GM19372 (cell line): ENCODE data around the gene HTR3D.
"Not testable (repeated sequence)": the region's sequence is repeated elsewhere in the genome, so short reads cannot be mapped to it uniquely, and the experiment has no call there.

Experiments used
- ATAC-seq: cut with Tn5 transposase; IDR thresholded peaks from one replicate; pipeline ENCODE4 v1.9.1; 2021; ENCODE audit warnings: mild to moderate bottlenecking, low read depth, moderate library complexity; ENCODE audit not compliant: unreplicated experiment

The HTR3D gene

DNA sequence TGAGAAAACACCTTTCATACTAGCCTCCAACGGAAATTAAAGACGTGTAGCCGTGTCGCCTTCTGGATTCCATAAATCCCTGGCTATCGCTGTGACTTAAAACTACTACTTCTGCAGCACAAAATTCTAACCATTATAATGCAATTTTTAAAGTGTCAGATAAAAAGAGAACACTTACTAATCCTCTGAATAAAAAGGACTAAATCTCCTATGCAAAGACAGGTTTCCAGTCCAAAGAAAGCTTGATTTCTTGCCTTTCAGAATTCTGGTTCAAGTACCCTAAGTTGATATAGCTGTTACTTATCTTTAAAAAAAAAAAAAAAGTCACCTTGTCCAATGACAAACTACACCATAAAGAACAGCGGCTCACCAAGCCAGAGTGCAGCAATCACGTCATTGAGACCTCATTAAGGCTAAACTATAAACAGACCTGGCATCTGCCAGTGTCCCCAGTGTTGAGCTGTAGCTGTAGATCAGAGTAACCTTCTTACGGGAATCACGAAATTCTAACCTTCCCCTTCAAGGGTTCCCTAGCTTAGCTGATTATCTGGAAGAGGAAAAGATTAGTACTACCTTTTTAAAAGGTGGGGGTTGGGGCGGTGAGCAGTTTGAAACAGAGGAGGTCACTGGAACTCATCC, 16.0 kb upstream of the HTR3D start:
- no peak for ATAC-seq

DNA sequence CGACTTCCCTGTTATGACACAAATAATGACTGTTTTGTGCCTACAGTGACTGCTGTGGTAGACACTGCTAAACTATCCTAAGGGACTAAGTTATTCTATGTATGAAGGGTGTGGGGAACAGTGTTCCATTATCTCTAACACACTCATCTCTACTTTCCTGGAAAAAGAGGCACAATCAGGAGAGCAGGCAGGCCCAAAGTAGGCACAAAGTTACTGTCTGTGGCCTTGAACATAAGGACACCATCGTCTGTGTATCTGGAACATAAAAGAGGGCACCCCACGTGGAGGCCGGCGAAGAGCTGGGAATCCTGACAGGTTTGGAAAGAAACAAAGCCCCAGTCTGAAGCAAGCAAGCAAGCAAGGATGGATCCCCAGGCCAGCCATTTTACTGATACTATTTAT, 15.4 kb upstream of the HTR3D start:
- no peak for ATAC-seq

DNA sequence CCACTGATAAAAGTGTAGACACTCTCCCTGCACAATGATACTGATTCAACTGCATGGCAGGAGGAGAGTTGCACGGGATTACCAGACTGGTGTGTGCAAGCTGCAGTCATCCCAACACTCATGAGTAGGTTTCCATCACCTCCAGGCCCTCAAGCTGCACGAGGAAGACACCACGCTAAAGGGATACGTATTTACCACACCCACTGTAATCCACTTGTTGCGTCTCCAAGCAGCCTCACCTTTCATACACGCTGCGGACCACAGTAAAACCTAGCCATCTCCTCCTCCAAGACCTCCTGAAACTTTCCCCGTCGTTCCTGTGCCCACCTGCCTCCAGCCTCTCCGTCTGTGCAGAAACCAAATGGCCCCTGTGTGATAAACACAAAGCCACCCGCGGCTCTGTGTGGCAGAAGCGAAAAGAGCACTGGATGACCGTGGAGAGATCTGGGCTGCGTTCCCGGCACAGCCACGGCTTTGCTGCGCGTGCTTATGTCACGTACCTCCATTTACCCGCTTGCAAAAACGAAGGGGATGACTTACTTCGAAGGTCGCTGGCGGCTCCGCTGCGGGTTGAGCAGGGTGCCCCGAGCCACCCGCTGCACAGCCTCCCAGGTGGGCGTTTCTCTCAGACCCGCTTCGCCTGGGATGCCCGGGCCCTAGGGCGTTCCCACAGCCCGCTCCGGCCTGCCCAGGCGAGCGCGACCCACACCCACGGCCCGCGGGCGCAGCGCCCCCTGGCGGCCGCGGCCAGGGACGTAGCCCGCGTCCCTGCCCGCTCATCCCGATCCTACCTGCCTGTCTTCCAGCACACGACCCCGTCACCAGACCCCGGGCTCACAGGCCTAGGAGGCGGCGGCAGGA, 14.5 kb upstream of the HTR3D start:
- peak; percentile 69 for ATAC-seq

- ATAC-seq: peak; percentile 94
These were observed 13.7 kb upstream of the HTR3D start, which contains the start of gene ABCC5 for GRCh38 chr3:184017672-184018423. Gene ABCC5 (minus strand): TSS chr3:184017884. CDS start chr3:184014392, 3,492 bp downstream.

GRCh38 chr3:184018424-184018973, 13.0 kb upstream of the HTR3D start:
- ATAC-seq: no peak

GRCh38 chr3:184022323-184022722, 9.2 kb upstream of the HTR3D start:
- no peak for ATAC-seq

GRCh38 chr3:184025256-184025655, 6.3 kb upstream of the HTR3D start:
- ATAC-seq: not testable (repeated sequence)

- not testable (repeated sequence) for ATAC-seq
These were observed 3.2 kb upstream of the HTR3D start for GRCh38 chr3:184028275-184028890.

DNA sequence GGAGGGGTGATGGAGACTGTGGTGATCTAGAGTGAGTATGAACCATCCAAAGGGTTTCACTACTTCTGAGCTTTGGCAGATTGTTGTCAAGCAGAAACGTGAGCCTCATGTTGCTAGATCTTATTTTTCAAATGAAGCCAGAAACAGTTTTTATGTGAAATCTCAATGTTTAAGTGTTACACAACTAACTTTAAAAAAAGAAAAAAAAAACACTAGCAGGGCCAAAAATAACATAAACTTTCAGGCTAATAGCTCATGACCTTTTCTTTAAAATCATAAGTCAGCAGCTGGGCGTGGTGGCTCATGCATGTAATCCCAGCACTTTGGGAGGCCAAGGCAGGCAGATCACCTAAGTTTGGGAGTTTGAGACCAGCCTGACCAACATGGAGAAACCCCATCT, 2.1 kb upstream of the HTR3D start:
- ATAC-seq: no peak

- no peak for ATAC-seq
These were observed 1.0 kb upstream of the HTR3D start for GRCh38 chr3:184030536-184030935.

- no peak for ATAC-seq
These were observed 6.3 kb downstream of the HTR3D start for GRCh38 chr3:184037816-184038215.

- ATAC-seq: not testable (repeated sequence)
These were observed 6.8 kb downstream of the HTR3D start for GRCh38 chr3:184038307-184038706.

GRCh38 chr3:184039414-184039813, 7.9 kb downstream of the HTR3D start:
- no peak for ATAC-seq

DNA sequence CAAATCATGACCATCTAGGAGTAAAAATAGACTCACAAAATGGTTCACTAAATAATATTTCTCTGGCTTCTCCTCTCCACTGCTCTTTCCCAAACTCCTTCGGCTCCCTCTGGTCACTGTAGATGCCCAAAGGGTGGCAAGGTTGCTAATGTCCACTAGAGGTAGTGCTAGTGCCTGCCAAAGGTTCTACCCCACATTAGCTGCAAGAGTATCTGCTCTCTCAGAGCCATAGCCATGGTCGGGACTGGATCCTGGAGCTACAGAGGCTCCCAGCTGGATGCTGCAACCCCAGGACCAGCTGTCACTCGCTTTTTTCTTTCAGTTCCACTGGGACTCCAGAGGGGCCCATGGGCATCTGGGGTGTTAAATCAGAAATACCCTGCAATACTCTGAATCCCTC, 8.5 kb downstream of the HTR3D start:
- no peak for ATAC-seq

DNA sequence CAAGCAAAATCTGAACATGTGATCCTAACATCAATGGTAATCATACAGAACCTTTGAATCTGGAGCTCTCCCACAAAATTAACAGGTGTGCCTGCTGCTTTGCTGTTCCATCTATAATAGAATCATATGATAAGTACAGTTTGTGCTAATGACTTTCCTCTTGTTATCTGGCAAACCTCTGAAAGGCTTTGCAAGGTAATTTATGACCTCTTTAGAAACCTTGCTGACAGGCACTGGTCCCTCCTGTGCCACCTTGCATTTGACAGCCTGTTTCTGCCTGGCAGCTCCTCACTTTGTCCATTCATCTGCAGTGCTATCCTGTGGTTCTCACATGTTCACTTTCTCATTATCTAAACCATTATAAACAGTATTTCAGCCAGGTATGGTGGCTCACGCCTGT, 11.1 kb downstream of the HTR3D start:
- ATAC-seq: no peak

- no peak for ATAC-seq
These were observed 14.5 kb downstream of the HTR3D start for GRCh38 chr3:184045995-184046394.

- ATAC-seq: no peak
These were observed 18.8 kb downstream of the HTR3D start for GRCh38 chr3:184050217-184050847.

DNA sequence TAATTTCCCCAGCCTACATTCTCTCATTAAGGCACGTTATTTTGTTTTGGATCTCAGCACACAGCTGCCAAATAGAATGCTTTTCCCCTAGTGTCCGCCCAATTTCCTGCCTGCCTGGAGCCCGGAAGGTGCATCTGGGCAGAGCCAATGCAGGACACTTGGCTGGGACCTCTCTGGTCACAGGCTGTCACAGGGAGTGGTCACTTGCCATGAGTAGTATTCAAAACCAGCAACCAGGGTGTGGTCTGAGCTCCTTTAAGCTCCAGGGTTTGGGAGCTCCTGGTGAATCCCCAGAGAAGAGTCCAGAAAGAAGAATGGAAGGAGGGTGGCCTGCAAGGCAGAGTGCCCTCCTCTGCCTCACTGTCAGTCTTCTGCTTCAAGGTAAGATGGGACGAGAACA, 21.2 kb downstream of the HTR3D start, which contains the start of gene HTR3C:
Gene HTR3C, plus strand, starts transcription at position 281 of the 400 bp plus-strand sequence. Its CDS starts 34 bp downstream, at position 315.
- ATAC-seq: no peak

DNA sequence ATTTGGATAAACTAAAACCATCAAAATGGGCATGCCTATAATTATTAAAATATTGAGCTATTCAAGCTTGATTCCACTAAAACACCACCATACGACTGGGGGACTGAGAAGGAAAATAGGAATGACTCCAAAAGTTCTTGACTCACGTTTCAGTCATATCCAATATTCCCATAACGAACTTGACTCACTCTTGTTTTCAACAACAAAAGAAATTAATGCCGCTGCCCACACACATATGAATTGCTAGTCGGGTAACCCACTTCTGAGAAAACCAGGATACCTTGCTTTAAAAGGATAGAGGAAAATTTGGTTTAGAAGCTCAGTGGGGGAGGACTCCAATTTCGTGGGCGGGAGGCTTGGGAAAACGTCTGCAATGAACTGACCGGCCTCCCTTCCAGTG, 26.5 kb downstream of the HTR3D start:
- no peak for ATAC-seq

- ATAC-seq: no peak
These were observed 27.9 kb downstream of the HTR3D start for GRCh38 chr3:184059424-184059823.
